ENCODE measurements around the gene PCDH19.

DNA sequence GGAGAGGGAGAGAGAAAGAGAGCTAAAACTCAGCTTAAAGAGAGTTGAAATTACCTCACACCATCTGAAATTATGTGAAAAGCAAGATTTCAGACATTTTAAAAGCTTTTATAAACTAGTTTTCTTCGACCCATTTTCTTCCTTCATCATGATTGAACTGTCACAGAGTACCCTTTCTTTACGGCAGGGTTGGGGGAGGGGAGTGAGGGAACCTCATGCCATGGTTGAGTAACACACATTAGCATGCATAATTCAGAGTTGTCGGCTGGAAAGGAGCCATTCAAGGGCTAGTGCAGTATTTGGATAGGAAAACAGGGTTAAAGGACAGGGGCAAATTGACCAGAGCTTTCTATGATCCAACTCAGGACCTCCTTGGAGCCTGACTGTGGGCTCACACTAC lies 46.2 kb downstream of the PCDH19 start:
- TF ChIP-seq CTCF (IDR thresholded peaks at IDR 0.05) (no peak), ZFX (IDR thresholded peaks at IDR 0.05; ENCODE audit: borderline replicate concordance) (no peak)

All from 22Rv1 (cell line).